Measurements from ENCODE around the gene RNF208.

RNF208 gene

GRCh38 chr9:137175345-137175961 is 46.6 kb downstream of the RNF208 start:
- ChIA-PET POLR2A (no interaction called here), CTCF (interaction anchor here (1.0 to 2.7 kb wide), 7 partner anchors 8 to 61 kb away, joined by 3 to 19 read pairs (median 4); partner anchors contain the start of genes ANAPC2, RNF224 and SSNA1)
- TF ChIP-seq CTCF (IDR thresholded peaks at IDR 0.05; ENCODE audit: control extremely low read depth, extremely low read depth, low read depth, missing control alignments) = peak; percentile 42
- DNase-seq (ENCODE audit: extremely low spot score) = no peak

- POLR2A ChIA-PET = no interaction called here
- no peak for DNase-seq (ENCODE audit: extremely low spot score)
- TF ChIP-seq CTCF (IDR thresholded peaks at IDR 0.05; ENCODE audit: control extremely low read depth, extremely low read depth, low read depth, missing control alignments) = no peak
- CTCF ChIA-PET = interaction anchor here (1.0 to 2.7 kb wide), 6 partner anchors 8 to 62 kb away, joined by 3 to 19 read pairs (median 4); partner anchors contain the start of genes ANAPC2, RNF224 and SSNA1
Measured at GRCh38 chr9:137174722-137175293, 47.2 kb downstream of the RNF208 start.

- POLR2A ChIA-PET = no interaction called here
- CTCF ChIA-PET = interaction anchor here (1.0 to 2.7 kb wide), 4 partner anchors 7 to 63 kb away, joined by 3 to 19 read pairs (median 4); partner anchors contain the start of genes ANAPC2 and SSNA1
- DNase-seq (ENCODE audit: extremely low spot score) = no peak
- TF ChIP-seq CTCF (IDR thresholded peaks at IDR 0.05; ENCODE audit: control extremely low read depth, extremely low read depth, low read depth, missing control alignments) = no peak
Measured at GRCh38 chr9:137173796-137174664, 48.0 kb downstream of the RNF208 start.

- POLR2A ChIA-PET = no interaction called here
- TF ChIP-seq CTCF (IDR thresholded peaks at IDR 0.05; ENCODE audit: control extremely low read depth, extremely low read depth, low read depth, missing control alignments) = no peak
- no peak for DNase-seq (ENCODE audit: extremely low spot score)
- CTCF ChIA-PET = interaction anchor here (1.3 to 2.7 kb wide), 2 partner anchors 15 to 22 kb away, joined by 4 to 19 read pairs; partner anchors contain the start of genes ANAPC2 and SSNA1
Measured at GRCh38 chr9:137172901-137173795, 48.9 kb downstream of the RNF208 start.

- TF ChIP-seq CTCF (IDR thresholded peaks at IDR 0.05; ENCODE audit: control extremely low read depth, extremely low read depth, low read depth, missing control alignments) = no peak
- no peak for DNase-seq (ENCODE audit: extremely low spot score)
- POLR2A ChIA-PET = interaction anchor here (0.9 to 1.8 kb wide), 3 partner anchors 13 to 69 kb away, joined by 3 to 5 read pairs (median 3); partner anchors contain the start of gene TUBB4B
- CTCF ChIA-PET = interaction anchor here (1.2 to 1.8 kb wide), 5 partner anchors 17 to 142 kb away, joined by 3 to 7 read pairs (median 5); partner anchors contain the start of genes ANAPC2, MAN1B1 and SSNA1
Measured at GRCh38 chr9:137171149-137171900, 50.7 kb downstream of the RNF208 start.

Measured in GM10248 (cell line).